Fibroblast of pulmonary artery (primary cell): Measurements from ENCODE around the gene LDAH.
A peak's percentile ranks its signal among the peaks of the same experiment; 100 is the strongest.

ENCODE experiments used
- DNase-seq: peaks from one replicate; pipeline ENCODE4 v3.0.0-alpha.2; 2010; ENCODE audit warnings: low read depth
- H3K4me3 ChIP-seq: replicated peaks from 2 replicates; pipeline ENCODE4 v1.5.1; 2011; ENCODE audit warnings: low read depth, mild to moderate bottlenecking, control low read depth, low read length, moderate library complexity
- CTCF ChIP-seq: IDR thresholded peaks from 2 replicates; pipeline ENCODE4 v1.5.1; 2011; ENCODE audit warnings: mild to moderate bottlenecking, control low read depth, low read length, inconsistent platforms; ENCODE audit errors: missing control alignments

LDAH gene

DNA sequence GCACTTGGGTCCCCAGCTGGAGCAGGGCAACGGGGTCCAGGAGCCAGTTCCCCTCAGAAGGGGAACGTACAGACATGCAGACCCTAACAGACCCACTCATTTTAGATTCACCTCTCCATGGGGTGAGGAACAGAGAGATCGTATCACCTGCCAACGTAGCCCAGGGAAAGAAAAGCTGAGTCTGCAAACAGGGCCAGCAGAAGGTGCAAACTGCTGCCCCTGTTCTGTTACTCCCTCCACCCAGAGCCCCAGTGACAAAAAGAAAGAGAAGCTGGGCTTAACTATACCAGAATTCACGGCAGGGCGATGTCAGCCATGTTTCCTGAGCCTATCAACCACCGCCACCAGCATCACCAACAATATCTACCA, 171.2 kb downstream of the LDAH start:
- no peak for TF ChIP-seq CTCF
- peak overlapping the region; percentile 98 for H3K4me3 ChIP-seq

DNA sequence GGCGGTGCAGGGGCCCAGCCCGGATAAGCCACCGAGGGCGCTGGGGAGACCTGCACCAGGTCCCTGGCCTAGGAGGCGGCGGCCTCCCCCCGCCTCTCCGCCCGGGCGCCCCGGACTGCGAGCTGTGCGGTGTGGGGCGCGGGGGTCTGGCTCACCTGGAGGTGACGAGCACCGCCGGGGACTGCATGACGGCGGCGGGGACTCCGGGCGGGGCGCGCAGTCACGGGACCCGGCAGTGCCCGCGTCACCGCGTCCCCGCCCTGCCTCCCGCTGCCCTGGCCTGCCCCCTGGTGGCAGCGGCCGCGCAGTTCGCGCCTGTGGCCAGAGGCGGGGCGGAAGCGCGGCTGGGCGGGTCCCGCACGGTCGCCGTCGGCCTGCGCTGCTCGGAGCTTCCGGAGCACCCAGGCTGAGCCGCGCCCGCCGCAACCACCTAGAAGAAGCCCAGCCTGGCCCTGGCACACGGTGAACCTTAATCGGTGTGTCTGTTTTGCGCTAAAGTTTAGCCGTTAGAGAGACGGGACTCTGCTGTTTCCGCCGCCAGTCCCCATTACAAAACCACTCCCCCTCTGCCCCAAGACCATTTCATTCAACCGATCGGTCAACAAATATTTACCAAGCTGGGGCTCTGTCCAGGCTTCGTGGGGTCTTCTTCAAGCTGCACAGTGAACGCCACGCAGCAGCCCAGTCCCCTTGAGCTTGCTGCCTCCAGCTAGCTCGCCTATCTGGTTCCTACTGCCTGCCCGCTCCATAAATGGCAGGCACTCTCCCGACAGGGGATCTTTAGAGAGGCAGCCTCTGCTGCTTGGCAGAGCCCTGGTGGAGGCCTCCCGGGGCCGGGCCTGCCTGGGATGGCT, 171.8 kb downstream of the LDAH start, which contains the start of gene HS1BP3:
Gene HS1BP3 (minus strand): TSS at position 222 of the 854 bp plus-strand sequence. CDS start 35 bp downstream, at position 187.
- peak; percentile 29 for TF ChIP-seq CTCF
- peak; percentile 77 for DNase-seq
- H3K4me3 ChIP-seq, result peak within 1 kb of the TSS; percentile 98

More for the DNA sequence above, 171.2 kb downstream of the LDAH start:
- no peak for DNase-seq

DNA sequence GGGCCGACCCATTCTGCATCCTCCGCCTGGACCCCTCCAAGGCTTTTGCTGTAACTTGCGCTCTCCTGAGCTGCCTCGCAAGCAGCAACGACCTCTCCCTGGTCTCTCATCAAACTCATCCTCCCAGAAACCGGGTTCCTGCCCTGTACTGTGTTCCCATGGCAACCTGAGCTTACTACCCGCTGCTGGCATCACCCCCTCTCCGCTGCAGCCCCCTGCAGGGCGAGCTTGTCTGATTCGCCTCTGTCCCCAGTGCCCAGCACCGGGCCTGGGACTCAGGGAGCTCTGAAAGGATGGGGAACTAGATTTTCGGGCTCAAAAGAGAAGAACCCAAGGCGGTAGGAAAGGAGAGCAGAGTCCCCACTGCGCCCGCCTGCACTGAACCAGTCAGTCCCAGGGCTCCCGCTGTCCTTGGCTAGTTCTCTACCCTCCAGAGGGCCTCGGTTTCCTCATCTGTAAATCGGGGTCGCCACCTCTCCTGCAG, 172.5 kb downstream of the LDAH start:
- no peak for TF ChIP-seq CTCF
- peak; percentile 35 for DNase-seq
- H3K4me3 ChIP-seq, result peak overlapping the region; percentile 98

GRCh38 chr2:20649976-20650375, 172.9 kb downstream of the LDAH start:
- no peak for DNase-seq
- peak overlapping the region; percentile 98 for H3K4me3 ChIP-seq
- no peak for TF ChIP-seq CTCF

DNA sequence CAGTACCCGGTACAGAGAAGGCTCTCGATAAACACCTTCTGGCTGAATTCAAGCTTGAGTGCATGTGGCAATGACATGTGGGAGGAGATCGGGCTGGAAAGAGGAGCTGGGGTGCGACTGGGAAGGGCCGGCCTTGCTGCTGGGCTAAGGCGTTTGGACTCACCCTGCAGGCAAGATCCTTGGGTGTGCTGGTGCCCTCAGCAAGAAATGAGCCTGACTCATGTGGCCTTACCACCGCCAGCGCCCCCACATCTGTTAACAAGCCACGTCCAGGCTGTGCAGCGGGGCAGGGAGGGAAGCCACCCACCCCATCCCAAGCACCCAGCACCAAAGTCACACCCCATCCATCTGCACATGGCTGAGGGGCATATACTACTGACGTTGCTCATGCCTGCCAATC, 173.3 kb downstream of the LDAH start:
- no peak for DNase-seq
- H3K4me3 ChIP-seq, result peak overlapping the region; percentile 98
- TF ChIP-seq CTCF, result no peak

GRCh38 chr2:20648831-20649230, 174.1 kb downstream of the LDAH start:
- H3K4me3 ChIP-seq, result no peak overlapping the region
- no peak for DNase-seq

More at GRCh38 chr2:20648831-20649230, 174.1 kb downstream of the LDAH start:
- no peak for TF ChIP-seq CTCF
